ENCODE results near the gene PUS1. TPM values are rescaled to one million over a fixed set of nuclear protein-coding genes. Genes with fewer than 3 reads are reported as not detected.

PUS1 gene
- total and polyA plus RNA-seq, 9 of the 15 experiments (the other 6 are each of a cell fraction or from before 2014, with no cell fraction given) = 1.9 to 90.8 (median 30.0) TPM

- TF ChIP-seq, protein P1, sequence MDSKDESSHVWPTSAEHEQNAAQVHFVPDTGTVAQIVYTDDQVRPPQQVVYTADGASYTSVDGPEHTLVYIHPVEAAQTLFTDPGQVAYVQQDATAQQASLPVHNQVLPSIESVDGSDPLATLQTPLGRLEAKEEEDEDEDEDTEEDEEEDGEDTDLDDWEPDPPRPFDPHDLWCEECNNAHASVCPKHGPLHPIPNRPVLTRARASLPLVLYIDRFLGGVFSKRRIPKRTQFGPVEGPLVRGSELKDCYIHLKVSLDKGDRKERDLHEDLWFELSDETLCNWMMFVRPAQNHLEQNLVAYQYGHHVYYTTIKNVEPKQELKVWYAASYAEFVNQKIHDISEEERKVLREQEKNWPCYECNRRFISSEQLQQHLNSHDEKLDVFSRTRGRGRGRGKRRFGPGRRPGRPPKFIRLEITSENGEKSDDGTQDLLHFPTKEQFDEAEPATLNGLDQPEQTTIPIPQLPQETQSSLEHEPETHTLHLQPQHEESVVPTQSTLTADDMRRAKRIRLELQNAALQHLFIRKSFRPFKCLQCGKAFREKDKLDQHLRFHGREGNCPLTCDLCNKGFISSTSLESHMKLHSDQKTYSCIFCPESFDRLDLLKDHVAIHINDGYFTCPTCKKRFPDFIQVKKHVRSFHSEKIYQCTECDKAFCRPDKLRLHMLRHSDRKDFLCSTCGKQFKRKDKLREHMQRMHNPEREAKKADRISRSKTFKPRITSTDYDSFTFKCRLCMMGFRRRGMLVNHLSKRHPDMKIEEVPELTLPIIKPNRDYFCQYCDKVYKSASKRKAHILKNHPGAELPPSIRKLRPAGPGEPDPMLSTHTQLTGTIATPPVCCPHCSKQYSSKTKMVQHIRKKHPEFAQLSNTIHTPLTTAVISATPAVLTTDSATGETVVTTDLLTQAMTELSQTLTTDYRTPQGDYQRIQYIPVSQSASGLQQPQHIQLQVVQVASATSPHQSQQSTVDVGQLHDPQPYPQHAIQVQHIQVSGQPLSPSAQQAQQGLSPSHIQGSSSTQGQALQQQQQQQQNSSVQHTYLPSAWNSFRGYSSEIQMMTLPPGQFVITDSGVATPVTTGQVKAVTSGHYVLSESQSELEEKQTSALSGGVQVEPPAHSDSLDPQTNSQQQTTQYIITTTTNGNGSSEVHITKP (IDR thresholded peaks at IDR 0.05; ENCODE audit: partially characterized antibody) = peak; percentile 56
- TF ChIP-seq ARHGAP35 (IDR thresholded peaks at IDR 0.05; ENCODE audit: partially characterized antibody) (no peak), ARNT (IDR thresholded peaks at IDR 0.05) (no peak), ZNF253 (CRISPR knock-in tag; conservative IDR thresholded peaks at IDR 0.05) (no peak), SMAD3 (CRISPR knock-in tag; conservative IDR thresholded peaks at IDR 0.05) (no peak), RFX7 (CRISPR knock-in tag; IDR thresholded peaks at IDR 0.05) (no peak), ZFP30 (CRISPR knock-in tag; IDR thresholded peaks at IDR 0.05; ENCODE audit: borderline replicate concordance) (no peak), RBM14 (IDR thresholded peaks at IDR 0.05; ENCODE audit: borderline replicate concordance, insufficient read depth, low read depth, low read length) (no peak), PCBP1 (IDR thresholded peaks at IDR 0.05; ENCODE audit: low read depth, low read length, poor library complexity, severe bottlenecking) (no peak), TBP (optimal IDR thresholded peaks at IDR 0.05; ENCODE audit: low read depth, low read length) (no peak), CREB3 (tag; conservative IDR thresholded peaks at IDR 0.05; ENCODE audit: low read depth) (no peak), IRF2 (CRISPR knock-in tag; IDR thresholded peaks at IDR 0.05) (no peak), CBX5 (IDR thresholded peaks at IDR 0.05; ENCODE audit: borderline replicate concordance, low read depth) (no peak), ZNF695 (CRISPR knock-in tag; IDR thresholded peaks at IDR 0.05) (no peak), TCFL5 (CRISPR knock-in tag; conservative IDR thresholded peaks at IDR 0.05) (no peak), CEBPB (tag; IDR thresholded peaks at IDR 0.05) (no peak), FOXJ3 (CRISPR knock-in tag; IDR thresholded peaks at IDR 0.05) (no peak), CXXC5 (CRISPR knock-in tag; IDR thresholded peaks at IDR 0.05) (peak; percentile 53; the same call in 1 of the 2 replicates), NCOA6 (IDR thresholded peaks at IDR 0.05) (no peak), BRF2 (IDR thresholded peaks at IDR 0.05; ENCODE audit: borderline replicate concordance, insufficient read depth, insufficient read length) (no peak), NCOA2 (IDR thresholded peaks at IDR 0.05; ENCODE audit: partially characterized antibody in 2 of 2) (no peak), NR0B1 (IDR thresholded peaks at IDR 0.05; ENCODE audit: partially characterized antibody) (no peak), NFE2 (IDR thresholded peaks at IDR 0.05; ENCODE audit: low read depth) (peak; percentile 67), CHCHD3 (CRISPR knock-in tag; IDR thresholded peaks at IDR 0.05) (no peak)
Measured at GRCh38 chr12:131986910-131987309, 57.8 kb downstream of the PUS1 start (continued).
